K562 (cell line): ENCODE measurements around the gene PHKG2. TPM values are rescaled to one million over a fixed set of nuclear protein-coding genes. Genes with fewer than 3 reads are reported as not detected.

Experiments used
- CREB3L1 ChIP-seq: fragments of 450-650 bp; IDR thresholded peaks from 2 replicates; pipeline ENCODE4 v1.6.1; 2014; ENCODE audit warnings: low read depth, mild to moderate bottlenecking, moderate library complexity, borderline replicate concordance
- ELK1 ChIP-seq: sonication (generic); formaldehyde crosslinking; IDR thresholded peaks from 2 replicates; pipeline ENCODE4 v1.8.1; 2022; ENCODE audit warnings: missing genetic modification reagents
- KAT7 ChIP-seq: sonication (generic); formaldehyde crosslinking; IDR thresholded peaks from 2 replicates; pipeline ENCODE4 v1.8.0; 2022; ENCODE audit warnings: missing genetic modification reagents, mild to moderate bottlenecking, borderline replicate concordance
- KDM1A ChIP-seq, 2 experiments: fragments of 450-650 bp; IDR thresholded peaks; 2 replicates each; pipeline ENCODE4 v1.6.1; 2016; ENCODE audit warnings: mild to moderate bottlenecking in 2 of 2
- LCOR ChIP-seq: sonication (generic); formaldehyde crosslinking; IDR thresholded peaks from 2 replicates; pipeline ENCODE4 v1.8.0; 2022; ENCODE audit warnings: mild to moderate bottlenecking, missing genetic modification reagents
- MNT ChIP-seq, 2 experiments: fragments of 450-650 bp; conservative IDR thresholded peaks; 2 replicates each; pipeline ENCODE4 v1.6.1; 2017; ENCODE audit warnings: mild to moderate bottlenecking in 2 of 2, moderate library complexity in 2 of 2
- NCOA6 ChIP-seq: fragments of 450-650 bp; IDR thresholded peaks from 2 replicates; pipeline ENCODE4 v1.6.1; 2017; ENCODE audit warnings: mild to moderate bottlenecking
- POLR2B ChIP-seq: fragments of 450-650 bp; IDR thresholded peaks from 2 replicates; pipeline ENCODE4 v1.6.1; 2018; ENCODE audit warnings: low read depth; ENCODE audit not compliant: partially characterized antibody
- RBBP5 ChIP-seq: fragments of 200-600 bp; sonication (generic); IDR thresholded peaks from 2 replicates; pipeline ENCODE4 v1.6.1; 2012; ENCODE audit warnings: borderline replicate concordance, mild to moderate bottlenecking, low read length, control low read depth, inconsistent platforms; ENCODE audit not compliant: insufficient read depth, poor library complexity, severe bottlenecking
- RBM14 ChIP-seq: fragments of 200-400 bp; formaldehyde crosslinking; IDR thresholded peaks from 2 replicates; pipeline ENCODE4 v1.6.1; 2018; ENCODE audit warnings: low read depth, mild to moderate bottlenecking, low read length, moderate library complexity, borderline replicate concordance; ENCODE audit not compliant: insufficient read depth
- XRCC3 ChIP-seq: fragments of 450-650 bp; IDR thresholded peaks from 2 replicates; pipeline ENCODE4 v1.6.1; 2017; ENCODE audit warnings: mild to moderate bottlenecking, moderate library complexity
- ZNF253 ChIP-seq: fragments of 250-450 bp; sonication (Bioruptor Pico); conservative IDR thresholded peaks from 2 replicates; pipeline ENCODE4 v1.6.1; 2021; ENCODE audit warnings: mild to moderate bottlenecking
- ZNF280B ChIP-seq: fragments of 250-450 bp; sonication (Bioruptor Pico); IDR thresholded peaks from 2 replicates; pipeline ENCODE4 v1.5.1; 2021; ENCODE audit warnings: mild to moderate bottlenecking
- ZNF609 ChIP-seq: sonication (generic); formaldehyde crosslinking; IDR thresholded peaks from 2 replicates; pipeline ENCODE4 v1.8.1; 2023; ENCODE audit warnings: missing genetic modification reagents, mild to moderate bottlenecking, borderline replicate concordance
- ZNF76 ChIP-seq: fragments of 250-450 bp; sonication (Bioruptor Pico); IDR thresholded peaks from 2 replicates; pipeline ENCODE4 v1.4.0; 2020; ENCODE audit warnings: mild to moderate bottlenecking, moderate library complexity, borderline replicate concordance
- polyA plus RNA-seq, 8 experiments: library from polyadenylated mRNA; depleted of rRNA in 4 of 8; stranded (reverse) in 5 of 8; unstranded in 3 of 8; fragments of >200 nt; fragmentation: Nextera tagmentation in 2 of 8; fragmentation: Illumina TruSeq in 1 of 8; extraction: Ambion mirVana in 2 of 8; extraction: Trizol in 1 of 8; gene quantifications; 2 replicates each; pipeline versions ENCODE4 v1.2.1 to v1.2.3, GENCODE V29; 2011 to 2014; ENCODE audit warnings: inconsistent platforms in 1 of 8, missing spikeins in 1 of 8
- total RNA-seq, 7 experiments: library from RNA; depleted of rRNA in 6 of 7; stranded (reverse); fragments of >200 nt in 6 of 7; fragmentation: Illumina TruSeq in 2 of 7; extraction: Trizol in 2 of 7; gene quantifications; 2 replicates each; pipeline versions ENCODE4 v1.2.1 to v1.2.3, GENCODE V29; 2011 to 2021; ENCODE audit warnings: low replicate concordance in 1 of 7

The PHKG2 gene
- total and polyA plus RNA-seq, 9 of the 15 experiments (the other 6 are each of a cell fraction or from before 2014, with no cell fraction given), result 5.8 to 54.2 (median 30.7) TPM

GRCh38 chr16:30786936-30787612 lies 38.8 kb downstream of the PHKG2 start, which contains the start of gene ZNF629 (continued):
- no peak for TF ChIP-seq XRCC3
- no peak for TF ChIP-seq KDM1A (IDR thresholded peaks at IDR 0.05)
- TF ChIP-seq CREB3L1, result peak; percentile 55; the same call in 1 of the 2 replicates
- no peak for TF ChIP-seq ZNF253 (CRISPR knock-in tag)
- peak; percentile 47; the same call in 1 of the 2 replicates for TF ChIP-seq LCOR (CRISPR knock-in tag)
- TF ChIP-seq RBBP5, result peak; percentile 55
- TF ChIP-seq ZNF76 (CRISPR knock-in tag), result no peak
- TF ChIP-seq POLR2B, result no peak
- TF ChIP-seq NCOA6, result no peak
- peak in 1 of 2 experiments; percentile 37; a peak in 1 of 4 replicates for TF ChIP-seq MNT (conservative IDR thresholded peaks at IDR 0.05)
- TF ChIP-seq RBM14, result no peak
- 0 out of 2 replicates have a peak, but pooled peaks have one; percentile 73 for TF ChIP-seq KAT7 (CRISPR knock-in tag)
- no peak for TF ChIP-seq ELK1
- no peak for TF ChIP-seq ZNF280B (CRISPR knock-in tag)
- 0 out of 2 replicates have a peak, but pooled peaks have one; percentile 28 for TF ChIP-seq ZNF609 (CRISPR knock-in tag)
